Measurements from ENCODE around the gene BTG1. TPM values are rescaled to one million over a fixed set of nuclear protein-coding genes. Genes with fewer than 3 reads are reported as not detected.
A peak's percentile ranks its signal among the peaks of the same experiment; 100 is the strongest.

The BTG1 gene
- total and polyA plus RNA-seq, 2 of the 4 experiments (the other 2 are of a cell fraction) = 3.8 to 33.5 TPM

GRCh38 chr12:92114834-92115233 is 30.8 kb downstream of the BTG1 start:
- no peak overlapping the region for H2AK9ac ChIP-seq (replicated peaks; ENCODE audit: low read depth, low read length, poor library complexity)
- H2BK20ac ChIP-seq (ENCODE audit: low read depth, low read length) = no peak overlapping the region
- H3K4ac ChIP-seq (ENCODE audit: low read depth, low read length) = no peak overlapping the region
- no peak overlapping the region for H4K91ac ChIP-seq (ENCODE audit: insufficient read depth, low read depth, low read length)
- no peak overlapping the region; the same call in 1 of the 2 replicates for H3K14ac ChIP-seq (replicated peaks; ENCODE audit: low read depth, low read length)
- no peak overlapping the region for H3K56ac ChIP-seq (ENCODE audit: extremely low read depth, insufficient read depth, low read length)
- H2AK5ac ChIP-seq (ENCODE audit: low read depth, low read length) = no peak overlapping the region
- dilution Hi-C loops (cut with HindIII; ENCODE audit: low sequenced_read_pairs, unreplicated experiment) (no loop called here), in situ Hi-C loops (cut with MboI; ENCODE audit: low sequenced_read_pairs) (no loop called here), intact Hi-C loops (cut with micrococcal nuclease) (no loop called here)
- H3K23ac ChIP-seq (ENCODE audit: low read depth, low read length) = peak overlapping the region; percentile 33; the same call in 1 of the 2 replicates
- WGBS, 2 experiments (ENCODE audit: extremely low coverage in 2 of 2, insufficient read length in 1 of 2) = no CpG with 5 or more reads among the region's 2 CpGs
- TF ChIP-seq RFX5 (IDR thresholded peaks at IDR 0.05; ENCODE audit: low read depth, low read length) = no peak
- TF ChIP-seq, protein P1, sequence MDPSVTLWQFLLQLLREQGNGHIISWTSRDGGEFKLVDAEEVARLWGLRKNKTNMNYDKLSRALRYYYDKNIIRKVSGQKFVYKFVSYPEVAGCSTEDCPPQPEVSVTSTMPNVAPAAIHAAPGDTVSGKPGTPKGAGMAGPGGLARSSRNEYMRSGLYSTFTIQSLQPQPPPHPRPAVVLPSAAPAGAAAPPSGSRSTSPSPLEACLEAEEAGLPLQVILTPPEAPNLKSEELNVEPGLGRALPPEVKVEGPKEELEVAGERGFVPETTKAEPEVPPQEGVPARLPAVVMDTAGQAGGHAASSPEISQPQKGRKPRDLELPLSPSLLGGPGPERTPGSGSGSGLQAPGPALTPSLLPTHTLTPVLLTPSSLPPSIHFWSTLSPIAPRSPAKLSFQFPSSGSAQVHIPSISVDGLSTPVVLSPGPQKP (IDR thresholded peaks at IDR 0.05; ENCODE audit: borderline replicate concordance, low read depth, low read length) = no peak
- BruUV-seq (replicated peaks) = no TSS peak
- no peak overlapping the region for H3K4me2 ChIP-seq (ENCODE audit: low read depth, low read length)
- H2BK5ac ChIP-seq (ENCODE audit: low read depth, low read length, poor library complexity, severe bottlenecking) = no peak overlapping the region
- H3K18ac ChIP-seq (ENCODE audit: low read depth, low read length) = no peak overlapping the region
- ATAC-seq (ENCODE audit: low read depth) (no peak), DNase-seq (no peak)
- H3K36me3 ChIP-seq (ENCODE audit: control insufficient read depth, insufficient read depth, low read length) = 0 out of 2 replicates have a peak, but pooled peaks cover 2% of the 10 kb centered on the region
- H4K5ac ChIP-seq (ENCODE audit: low read depth, low read length) = no peak overlapping the region
- H3K27me3 ChIP-seq (ENCODE audit: control insufficient read depth, insufficient read depth, low read length) = no peaks in the 10 kb centered on the region
- H2BK120ac ChIP-seq (ENCODE audit: low read depth, low read length) = no peak overlapping the region
- H4K8ac ChIP-seq (ENCODE audit: low read depth in 2 of 2, low read length in 2 of 2) = no peak overlapping the region
- no peaks in the 10 kb centered on the region for H4K20me1 ChIP-seq (ENCODE audit: insufficient read depth, low read length)
- ChIA-PET POLR2A (ENCODE audit: unreplicated experiment) (no interaction called here), CTCF (no interaction called here)
- H3K4me1 ChIP-seq (ENCODE audit: control insufficient read depth, insufficient read depth, low read length) = no peaks in the 10 kb centered on the region
- H3K27ac ChIP-seq (ENCODE audit: insufficient read depth, low read length) = no peak overlapping the region
- H2BK15ac ChIP-seq (ENCODE audit: low read depth, low read length) = no peak overlapping the region
- H3K4me3 ChIP-seq (ENCODE audit: insufficient read depth, low read depth, low read length) = no peak overlapping the region
- 0 out of 2 replicates have a peak, but pooled peaks cover 2% of the 10 kb centered on the region for H3K9me3 ChIP-seq (ENCODE audit: control insufficient read depth, insufficient read depth, low read length)
- H3K79me1 ChIP-seq (ENCODE audit: low read depth in 1 of 2, low read length in 2 of 2) = peaks cover 18 to 24% of the 10 kb centered on the region in 2 experiments
- no peak overlapping the region for H3K9ac ChIP-seq (ENCODE audit: low read depth, low read length)
- H3K9me1 ChIP-seq (ENCODE audit: insufficient read depth, low read length) = 0 out of 2 replicates have a peak, but pooled peaks cover 3% of the 10 kb centered on the region
- no peak overlapping the region for H2AFZ ChIP-seq (replicated peaks; ENCODE audit: low read length, poor library complexity)
